HG02870 (cell line): Measurements from ENCODE around the gene LRCH3.
"Not testable (repeated sequence)": the region's sequence is repeated elsewhere in the genome, so short reads cannot be mapped to it uniquely, and the experiment has no call there.

Experiments
- ATAC-seq: cut with Tn5 transposase; IDR thresholded peaks from one replicate; pipeline ENCODE4 v1.9.1; 2021; ENCODE audit warnings: mild to moderate bottlenecking, moderate library complexity; ENCODE audit not compliant: unreplicated experiment

LRCH3 gene

GRCh38 chr3:197881970-197882338 is 90.9 kb downstream of the LRCH3 start:
- ATAC-seq, result no peak

GRCh38 chr3:197882586-197882985 is 91.5 kb downstream of the LRCH3 start:
- no peak for ATAC-seq

- ATAC-seq, result no peak
Measured at GRCh38 chr3:197883541-197883940, 92.5 kb downstream of the LRCH3 start.

GRCh38 chr3:197884330-197884729 is 93.3 kb downstream of the LRCH3 start:
- not testable (repeated sequence) for ATAC-seq

GRCh38 chr3:197886052-197886451 is 95.0 kb downstream of the LRCH3 start:
- ATAC-seq, result not testable (repeated sequence)

GRCh38 chr3:197887430-197888053 is 96.5 kb downstream of the LRCH3 start:
- ATAC-seq, result not testable (repeated sequence)

- no peak for ATAC-seq
Measured at GRCh38 chr3:197888511-197888910, 97.5 kb downstream of the LRCH3 start.

GRCh38 chr3:197889204-197889930 is 98.3 kb downstream of the LRCH3 start:
- ATAC-seq, result no peak

GRCh38 chr3:197890693-197891092 is 99.6 kb downstream of the LRCH3 start:
- no peak for ATAC-seq

- no peak for ATAC-seq
Measured at GRCh38 chr3:197892162-197892561, 101.1 kb downstream of the LRCH3 start.

GRCh38 chr3:197896421-197896820 is 105.4 kb downstream of the LRCH3 start:
- no peak for ATAC-seq

GRCh38 chr3:197899833-197900478 is 108.9 kb downstream of the LRCH3 start:
- ATAC-seq, result no peak

- no peak for ATAC-seq
Measured at GRCh38 chr3:197901626-197902025, 110.6 kb downstream of the LRCH3 start.

- peak; percentile 92 for ATAC-seq
Measured at GRCh38 chr3:197906023-197906849, 115.2 kb downstream of the LRCH3 start.

GRCh38 chr3:197906850-197907187 is 115.8 kb downstream of the LRCH3 start:
- no peak for ATAC-seq

GRCh38 chr3:197907196-197907595 is 116.1 kb downstream of the LRCH3 start:
- no peak for ATAC-seq

- ATAC-seq, result not testable (repeated sequence)
Measured at GRCh38 chr3:197908550-197908949, 117.5 kb downstream of the LRCH3 start.

- ATAC-seq, result no peak
Measured at GRCh38 chr3:197908957-197909701, 118.1 kb downstream of the LRCH3 start.

GRCh38 chr3:197912741-197913476 is 121.9 kb downstream of the LRCH3 start:
- no peak for ATAC-seq
